Measurements from ENCODE around the gene PRIMPOL. TPM values are rescaled to one million over a fixed set of nuclear protein-coding genes. Genes with fewer than 3 reads are reported as not detected.
A peak's percentile ranks its signal among the peaks of the same experiment; 100 is the strongest.

PRIMPOL gene
- total and polyA plus RNA-seq, 9 of the 15 experiments (the other 6 are each of a cell fraction or from before 2014, with no cell fraction given) = 11.0 to 32.0 (median 16.1) TPM

DNA sequence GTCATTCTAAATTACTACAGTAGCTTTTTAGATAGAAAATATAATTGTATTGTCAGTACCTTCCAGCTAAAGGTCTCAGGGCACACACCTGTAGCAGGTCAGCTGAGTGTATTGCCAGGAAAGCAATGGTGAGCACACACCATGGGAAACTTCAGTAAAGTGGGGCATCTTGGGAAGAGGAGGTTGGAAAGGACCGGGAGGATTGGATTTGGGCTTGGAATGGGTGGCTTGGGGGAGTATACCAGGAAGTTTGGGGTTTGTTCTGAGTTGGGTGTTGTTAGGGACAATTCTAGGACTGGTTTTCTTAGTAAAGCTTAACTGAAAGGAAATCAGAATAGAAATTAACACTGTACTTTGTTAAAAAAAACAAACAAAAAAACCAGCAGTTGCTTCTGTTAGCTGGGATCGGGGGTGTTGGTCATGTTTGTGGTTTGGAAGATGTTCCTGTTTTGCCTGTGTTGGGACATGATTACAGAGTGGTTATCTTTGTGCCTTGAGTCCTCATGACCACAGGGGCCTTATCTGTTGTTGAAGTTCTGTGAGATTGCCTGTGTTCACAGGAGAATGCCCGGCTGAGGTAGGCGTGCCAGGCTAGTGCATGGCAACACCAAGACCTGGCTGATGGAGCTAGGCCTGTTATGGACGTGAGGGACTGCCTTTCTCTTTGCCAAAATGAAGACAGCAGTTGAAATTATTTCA is 35.1 kb downstream of the PRIMPOL start (continued):
- TF ChIP-seq, protein P1, sequence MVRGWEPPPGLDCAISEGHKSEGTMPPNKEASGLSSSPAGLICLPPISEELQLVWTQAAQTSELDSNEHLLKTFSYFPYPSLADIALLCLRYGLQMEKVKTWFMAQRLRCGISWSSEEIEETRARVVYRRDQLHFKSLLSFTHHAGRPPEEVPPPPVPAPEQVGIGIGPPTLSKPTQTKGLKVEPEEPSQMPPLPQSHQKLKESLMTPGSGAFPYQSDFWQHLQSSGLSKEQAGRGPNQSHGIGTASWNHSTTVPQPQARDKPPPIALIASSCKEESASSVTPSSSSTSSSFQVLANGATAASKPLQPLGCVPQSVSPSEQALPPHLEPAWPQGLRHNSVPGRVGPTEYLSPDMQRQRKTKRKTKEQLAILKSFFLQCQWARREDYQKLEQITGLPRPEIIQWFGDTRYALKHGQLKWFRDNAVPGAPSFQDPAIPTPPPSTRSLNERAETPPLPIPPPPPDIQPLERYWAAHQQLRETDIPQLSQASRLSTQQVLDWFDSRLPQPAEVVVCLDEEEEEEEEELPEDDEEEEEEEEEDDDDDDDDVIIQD (CRISPR knock-in tag; IDR thresholded peaks at IDR 0.05) = no peak
- TF ChIP-seq ETV1 (tag; conservative IDR thresholded peaks at IDR 0.05; ENCODE audit: low read depth) = peak; percentile 83
- peak; percentile 77; the same call in 1 of the 2 replicates for TF ChIP-seq ATF4 (CRISPR knock-in tag; IDR thresholded peaks at IDR 0.05)
- no peak for TF ChIP-seq RFX1 (IDR thresholded peaks at IDR 0.05)
- TF ChIP-seq POLR3A (IDR thresholded peaks at IDR 0.05; ENCODE audit: borderline replicate concordance, extremely low read depth, insufficient read depth, insufficient read length) = no peak
- TF ChIP-seq, protein P2, sequence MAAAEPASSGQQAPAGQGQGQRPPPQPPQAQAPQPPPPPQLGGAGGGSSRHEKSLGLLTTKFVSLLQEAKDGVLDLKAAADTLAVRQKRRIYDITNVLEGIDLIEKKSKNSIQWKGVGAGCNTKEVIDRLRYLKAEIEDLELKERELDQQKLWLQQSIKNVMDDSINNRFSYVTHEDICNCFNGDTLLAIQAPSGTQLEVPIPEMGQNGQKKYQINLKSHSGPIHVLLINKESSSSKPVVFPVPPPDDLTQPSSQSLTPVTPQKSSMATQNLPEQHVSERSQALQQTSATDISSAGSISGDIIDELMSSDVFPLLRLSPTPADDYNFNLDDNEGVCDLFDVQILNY (CRISPR knock-in tag; IDR thresholded peaks at IDR 0.05) = no peak
- peak; percentile 81 for TF ChIP-seq LCOR (CRISPR knock-in tag; IDR thresholded peaks at IDR 0.05)
- peak; percentile 88 for TF ChIP-seq HDAC3 (IDR thresholded peaks at IDR 0.05; ENCODE audit: borderline replicate concordance, partially characterized antibody)
- TF ChIP-seq HLTF (IDR thresholded peaks at IDR 0.05) = peak; percentile 69; the same call in 1 of the 2 replicates
- no peak for TF ChIP-seq NFRKB (IDR thresholded peaks at IDR 0.05; ENCODE audit: low read depth)
- no peak for TF ChIP-seq CEBPG (CRISPR knock-in tag; IDR thresholded peaks at IDR 0.05)
- TF ChIP-seq CEBPG (tag; conservative IDR thresholded peaks at IDR 0.05 in 1 of 2, IDR thresholded peaks at IDR 0.05 in 1 of 2) = peak in 1 of 2 experiments; percentile 23; a peak in 1 of 4 replicates
- no peak for TF ChIP-seq NR2F6 (CRISPR knock-in tag; IDR thresholded peaks at IDR 0.05)
- no peak for TF ChIP-seq MAFK (IDR thresholded peaks at IDR 0.05; ENCODE audit: low read length)
- TF ChIP-seq MEF2D (tag; conservative IDR thresholded peaks at IDR 0.05; ENCODE audit: low read depth) = peak; percentile 77
- TF ChIP-seq, protein P3, sequence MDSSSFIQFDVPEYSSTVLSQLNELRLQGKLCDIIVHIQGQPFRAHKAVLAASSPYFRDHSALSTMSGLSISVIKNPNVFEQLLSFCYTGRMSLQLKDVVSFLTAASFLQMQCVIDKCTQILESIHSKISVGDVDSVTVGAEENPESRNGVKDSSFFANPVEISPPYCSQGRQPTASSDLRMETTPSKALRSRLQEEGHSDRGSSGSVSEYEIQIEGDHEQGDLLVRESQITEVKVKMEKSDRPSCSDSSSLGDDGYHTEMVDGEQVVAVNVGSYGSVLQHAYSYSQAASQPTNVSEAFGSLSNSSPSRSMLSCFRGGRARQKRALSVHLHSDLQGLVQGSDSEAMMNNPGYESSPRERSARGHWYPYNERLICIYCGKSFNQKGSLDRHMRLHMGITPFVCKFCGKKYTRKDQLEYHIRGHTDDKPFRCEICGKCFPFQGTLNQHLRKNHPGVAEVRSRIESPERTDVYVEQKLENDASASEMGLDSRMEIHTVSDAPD (CRISPR knock-in tag; IDR thresholded peaks at IDR 0.05) = no peak
- peak; percentile 85 for TF ChIP-seq CHD2 (IDR thresholded peaks at IDR 0.05; ENCODE audit: low read depth, low read length)
- TF ChIP-seq DACH1 (IDR thresholded peaks at IDR 0.05; ENCODE audit: partially characterized antibody) = peak; percentile 49
- TF ChIP-seq TAF9B (IDR thresholded peaks at IDR 0.05; ENCODE audit: partially characterized antibody) = no peak
- no peak for TF ChIP-seq RBM14 (IDR thresholded peaks at IDR 0.05; ENCODE audit: borderline replicate concordance, insufficient read depth, low read depth, low read length)
- no peak for TF ChIP-seq ZC3H11A (IDR thresholded peaks at IDR 0.05; ENCODE audit: low read depth, low read length)
- no peak for TF ChIP-seq SMARCB1 (IDR thresholded peaks at IDR 0.05; ENCODE audit: insufficient read length, low read depth)

Measured in K562 (cell line).